Stimulated activated CD8-positive, alpha-beta memory T cell treated with anti-CD3 and anti-CD28 coated beads, Interleukin-4, amount 100 ng/mL, for 4 hours (primary cell): Measurements from ENCODE around the gene GBP3.
"Not testable (repeated sequence)": the region's sequence is repeated elsewhere in the genome, so short reads cannot be mapped to it uniquely, and the experiment has no call there.

Experiments used
- DNase-seq, 2 donors: peaks; one replicate each; pipeline ENCODE4 v3.0.0-alpha.2; 2020; ENCODE audit warnings: low read depth in 2 of 2, low spot score in 1 of 2

Gene GBP3

GRCh38 chr1:88979749-88980116 is 42.9 kb downstream of the GBP3 start:
- DNase-seq, result no peak

- no peak for DNase-seq
Measured at GRCh38 chr1:88979054-88979748, 43.5 kb downstream of the GBP3 start.

- DNase-seq, result no peak
Measured at GRCh38 chr1:88976235-88976634, 46.4 kb downstream of the GBP3 start.

- DNase-seq, result not testable (repeated sequence)
Measured at GRCh38 chr1:88974616-88975172, 48.0 kb downstream of the GBP3 start.

- DNase-seq, result no peak
Measured at GRCh38 chr1:88973520-88974137, 49.0 kb downstream of the GBP3 start.

- DNase-seq, result no peak
Measured at GRCh38 chr1:88961647-88962275, 60.9 kb downstream of the GBP3 start.

- no peak for DNase-seq
Measured at GRCh38 chr1:88961081-88961480, 61.6 kb downstream of the GBP3 start.
